Keratinocyte (primary cell): ENCODE results near the gene SNX30. TPM values are rescaled to one million over a fixed set of nuclear protein-coding genes. Genes with fewer than 3 reads are reported as not detected.

Experiments
- DNase-seq: peaks from one replicate; pipeline ENCODE4 v3.0.0-alpha.2; 2011; ENCODE audit warnings: low read depth, missing footprints, low spot score
- FAIRE-seq: peaks from 2 replicates; lab custom pipeline; 2011; peaks lifted over from hg19 to GRCh38; lab: Jason Lieb, UNC
- H2AFZ ChIP-seq: 2 replicates; pipeline ENCODE4 v1.6.0; 2012; ENCODE audit warnings: low read length, control low read depth, inconsistent platforms; ENCODE audit not compliant: control insufficient read depth
- H3K27ac ChIP-seq: 2 replicates; pipeline ENCODE4 v1.5.1; 2011; ENCODE audit warnings: low read length; ENCODE audit not compliant: control insufficient read depth, insufficient read depth
- H3K27me3 ChIP-seq: 3 replicates; pipeline ENCODE4 v1.6.0; 2011; ENCODE audit warnings: low read length; ENCODE audit not compliant: control insufficient read depth, insufficient read depth; ENCODE audit errors: extremely low read depth
- H3K36me3 ChIP-seq, 2 experiments: 2 replicates in 1 of 2; 3 replicates in 1 of 2; pipeline ENCODE4 v1.5.1; 2011; ENCODE audit warnings: low read length in 2 of 2, mild to moderate bottlenecking in 1 of 2; ENCODE audit not compliant: control insufficient read depth in 2 of 2, insufficient read depth in 2 of 2; ENCODE audit errors: extremely low read depth in 1 of 2
- H3K4me1 ChIP-seq: 3 replicates; pipeline ENCODE4 v1.5.1; 2011; ENCODE audit warnings: low read length; ENCODE audit not compliant: control insufficient read depth, insufficient read depth; ENCODE audit errors: extremely low read depth
- H3K4me2 ChIP-seq: 3 replicates; pipeline ENCODE4 v1.6.0; 2011; ENCODE audit warnings: low read depth, low read length; ENCODE audit not compliant: control insufficient read depth, insufficient read depth; ENCODE audit errors: extremely low read depth
- H3K4me3 ChIP-seq, 3 experiments: fragments of 200-600 bp in 1 of 3; sonication (generic) in 1 of 3; 2 replicates in 2 of 3; 3 replicates in 1 of 3; pipeline ENCODE4 v1.5.1; 2011 to 2016; ENCODE audit warnings: low read length in 3 of 3, mild to moderate bottlenecking in 3 of 3, control low read depth in 2 of 3, inconsistent platforms in 1 of 3, low read depth in 1 of 3, mixed read lengths in 1 of 3, mixed run types in 1 of 3, moderate library complexity in 1 of 3; ENCODE audit not compliant: control insufficient read depth in 2 of 3, insufficient read depth in 2 of 3; ENCODE audit errors: extremely low read depth in 1 of 3
- H3K79me2 ChIP-seq: 2 replicates; pipeline ENCODE4 v1.6.0; 2012; ENCODE audit warnings: low read length; ENCODE audit not compliant: control insufficient read depth, insufficient read depth
- H3K9ac ChIP-seq: 3 replicates; pipeline ENCODE4 v1.6.0; 2011; ENCODE audit warnings: low read length; ENCODE audit not compliant: control insufficient read depth, insufficient read depth; ENCODE audit errors: extremely low read depth
- H3K9me1 ChIP-seq: 3 replicates; pipeline ENCODE4 v1.6.0; 2011; ENCODE audit warnings: low read length; ENCODE audit not compliant: control insufficient read depth, insufficient read depth; ENCODE audit errors: extremely low read depth
- H3K9me3 ChIP-seq: 2 replicates; pipeline ENCODE4 v1.5.1; 2012; ENCODE audit warnings: low read depth, low read length; ENCODE audit not compliant: control insufficient read depth
- H4K20me1 ChIP-seq: 3 replicates; pipeline ENCODE4 v1.6.0; 2011; ENCODE audit warnings: low read length; ENCODE audit not compliant: control insufficient read depth, insufficient read depth; ENCODE audit errors: extremely low read depth
- CTCF ChIP-seq, 3 experiments: IDR thresholded peaks in 1 of 3; conservative IDR thresholded peaks in 1 of 3; optimal IDR thresholded peaks in 1 of 3; 2 replicates in 2 of 3; 3 replicates in 1 of 3; pipeline versions ENCODE3 to v1.5.1; 2011; ENCODE audit warnings: low read length in 3 of 3, mild to moderate bottlenecking in 3 of 3, moderate library complexity in 2 of 3, control low read depth in 1 of 3, inconsistent platforms in 1 of 3; ENCODE audit not compliant: insufficient read depth in 2 of 3; ENCODE audit errors: extremely low read depth in 1 of 3
- EZH2 ChIP-seq: IDR thresholded peaks from one replicate; pipeline ENCODE4 v1.6.1; 2012; ENCODE audit warnings: inconsistent platforms, mild to moderate bottlenecking, low read length, moderate library complexity
- dilution Hi-C: fragments of 300-500 bp; cut with MboI; formaldehyde crosslinking; loops from one replicate; pipeline ENCODE4 v1.7.0; 2020; ENCODE audit warnings: low sequenced_read_pairs; ENCODE audit not compliant: extremely low pct_ligation_motif_present
- polyA plus RNA-seq, 5 experiments: library from polyadenylated mRNA; depleted of rRNA in 3 of 5; stranded (reverse) in 3 of 5; stranded (forward) in 1 of 5; unstranded in 1 of 5; fragments of >200 nt; gene quantifications; 1 replicate in 1 of 5; 2 replicates in 3 of 5; 3 replicates in 1 of 5; pipeline versions ENCODE4 v1.2.1 to v1.2.3, GENCODE V29; 2011 to 2012; ENCODE audit warnings: missing spikeins in 2 of 5, low read depth in 1 of 5, low replicate concordance in 1 of 5

Gene SNX30
- polyA plus RNA-seq, 1 donor (not counting 4 experiments of a cell fraction or from before 2014, with no cell fraction given) = 9.0 TPM

- Histone ChIP-seq H3K27me3 (no peaks in the 10 kb centered on the region), H3K4me3 (no peak overlapping the region), H3K4me1 (peaks cover 11% of the 10 kb centered on the region), H3K9ac (no peak overlapping the region), H3K4me2 (no peak overlapping the region), H3K36me3 (no peaks in the 10 kb centered on the region), H4K20me1 (peaks cover 3% of the 10 kb centered on the region), H3K27ac (no peak overlapping the region), H3K9me3 (no peaks in the 10 kb centered on the region), H3K79me2 (peaks cover 19% of the 10 kb centered on the region), H2AFZ (no peak overlapping the region), H3K9me1 (no peaks in the 10 kb centered on the region)
- dilution Hi-C loops = no loop called here
- DNase-seq (no peak), FAIRE-seq (no peak)
- TF ChIP-seq CTCF (optimal IDR thresholded peaks at IDR 0.05 in 1 of 3, IDR thresholded peaks at IDR 0.05 in 1 of 3, conservative IDR thresholded peaks at IDR 0.05 in 1 of 3; ENCODE audit: extremely low read depth in 1 of 3, insufficient read depth in 2 of 3, low read length in 3 of 3) (no peak), EZH2 (no peak)
These were observed 37.4 kb downstream of the SNX30 start for GRCh38 chr9:112787978-112788377.

- DNase-seq = no peak
- Histone ChIP-seq H4K20me1 (peaks cover under 1% of the 10 kb centered on the region), H3K27me3 (no peaks in the 10 kb centered on the region), H3K9ac (no peak overlapping the region), H3K4me3 (no peak overlapping the region), H3K4me2 (no peak overlapping the region), H3K4me1 (peaks cover 8% of the 10 kb centered on the region), H3K9me1 (no peaks in the 10 kb centered on the region), H3K9me3 (no peaks in the 10 kb centered on the region), H2AFZ (no peak overlapping the region), H3K27ac (no peak overlapping the region), H3K36me3 (no peaks in the 10 kb centered on the region), H3K79me2 (peaks cover 14% of the 10 kb centered on the region)
- no peak for TF ChIP-seq EZH2
- TF ChIP-seq CTCF (optimal IDR thresholded peaks at IDR 0.05 in 1 of 3, IDR thresholded peaks at IDR 0.05 in 1 of 3, conservative IDR thresholded peaks at IDR 0.05 in 1 of 3; ENCODE audit: extremely low read depth in 1 of 3, insufficient read depth in 2 of 3, low read length in 3 of 3) = no peak
- dilution Hi-C loops = no loop called here
- FAIRE-seq = no peak
These were observed 38.9 kb downstream of the SNX30 start for GRCh38 chr9:112789473-112789872.
